A549 (cell line): Measurements from ENCODE around the gene KIR2DL3.

Experiments used
- EHMT2 ChIP-seq: fragments of 200-600 bp; sonication (generic); IDR thresholded peaks from 2 replicates; pipeline ENCODE4 v1.6.1; 2016; ENCODE audit warnings: antibody characterized with exemption, low read depth, mild to moderate bottlenecking, moderate library complexity
- JUN ChIP-seq, 2 experiments: fragments of >200 bp; sonication (Bioruptor Twin); formaldehyde crosslinking; IDR thresholded peaks; 2 replicates in 1 of 2; 3 replicates in 1 of 2; pipeline ENCODE4 v1.6.1; 2016 to 2017
- PHF8 ChIP-seq: fragments of 200-600 bp; sonication (generic); IDR thresholded peaks from 2 replicates; pipeline ENCODE4 v1.6.1; 2016; ENCODE audit warnings: low read depth, mild to moderate bottlenecking, antibody characterized with exemption, moderate library complexity, borderline replicate concordance
- POLR2A ChIP-seq: IDR thresholded peaks from 2 replicates; pipeline ENCODE4 v1.6.1; 2012; ENCODE audit warnings: mild to moderate bottlenecking, low read length
- RCOR1 ChIP-seq: fragments of 150-350 bp; IDR thresholded peaks from 2 replicates; pipeline ENCODE4 v1.6.1; 2014; ENCODE audit warnings: antibody characterized with exemption, low read length, low read depth
- TP53 ChIP-seq: fragments of 250-450 bp; sonication (Bioruptor Pico); IDR thresholded peaks from 2 replicates; pipeline ENCODE4 v1.5.0; 2021; ENCODE audit warnings: mild to moderate bottlenecking, moderate library complexity
- TF ChIP-seq, protein P1 (sequence below): fragments of >200 bp; sonication (Bioruptor Twin); formaldehyde crosslinking; IDR thresholded peaks from 3 replicates; pipeline ENCODE4 v1.5.1; 2016
- TF ChIP-seq, protein P2 (sequence below): IDR thresholded peaks from 2 replicates; pipeline ENCODE4 v1.6.1; 2012

DNA sequence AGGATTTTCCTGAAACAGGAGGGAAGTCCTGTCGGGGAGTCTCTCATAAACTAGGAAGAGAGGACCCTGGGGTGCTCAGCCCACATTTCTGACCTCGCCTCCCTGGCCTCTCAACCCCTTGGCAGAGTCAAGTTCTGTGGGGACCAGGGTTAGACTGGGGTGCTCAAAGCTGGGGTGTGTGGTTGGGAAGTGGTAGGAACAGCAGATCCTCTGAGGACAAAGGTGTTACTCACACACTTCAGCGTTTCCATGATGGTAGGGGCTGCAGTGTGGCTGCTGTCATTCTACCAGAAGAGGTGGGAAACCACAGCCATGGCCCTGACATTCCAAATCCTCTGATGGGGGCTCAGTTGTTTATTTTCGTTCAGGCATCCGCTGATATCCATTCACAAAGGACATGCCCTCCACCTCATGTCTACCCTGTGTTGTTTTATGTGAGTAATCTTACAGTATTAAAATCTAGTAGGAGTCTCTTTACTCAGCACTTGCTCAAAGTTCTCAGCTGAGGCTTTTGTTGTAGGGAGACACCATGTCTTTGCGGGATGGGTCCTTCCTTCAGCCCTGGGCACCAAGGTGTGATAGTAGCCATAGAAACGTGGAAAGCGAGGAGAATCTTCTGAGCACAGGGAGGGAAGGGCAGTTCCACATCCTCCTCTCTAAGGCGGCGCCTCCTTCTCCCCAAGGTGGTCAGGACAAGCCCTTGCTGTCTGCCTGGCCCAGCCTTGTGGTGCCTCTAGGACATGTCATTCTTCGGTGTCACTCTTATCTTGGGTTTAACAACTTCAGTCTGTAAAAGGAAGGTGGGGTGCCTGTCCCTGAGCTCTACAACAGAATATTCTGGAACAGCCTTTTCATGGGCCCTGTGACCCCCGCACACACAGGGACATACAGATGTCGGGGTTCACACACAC, 1.5 kb downstream of the KIR2DL3 start:
- TF ChIP-seq, protein P1, sequence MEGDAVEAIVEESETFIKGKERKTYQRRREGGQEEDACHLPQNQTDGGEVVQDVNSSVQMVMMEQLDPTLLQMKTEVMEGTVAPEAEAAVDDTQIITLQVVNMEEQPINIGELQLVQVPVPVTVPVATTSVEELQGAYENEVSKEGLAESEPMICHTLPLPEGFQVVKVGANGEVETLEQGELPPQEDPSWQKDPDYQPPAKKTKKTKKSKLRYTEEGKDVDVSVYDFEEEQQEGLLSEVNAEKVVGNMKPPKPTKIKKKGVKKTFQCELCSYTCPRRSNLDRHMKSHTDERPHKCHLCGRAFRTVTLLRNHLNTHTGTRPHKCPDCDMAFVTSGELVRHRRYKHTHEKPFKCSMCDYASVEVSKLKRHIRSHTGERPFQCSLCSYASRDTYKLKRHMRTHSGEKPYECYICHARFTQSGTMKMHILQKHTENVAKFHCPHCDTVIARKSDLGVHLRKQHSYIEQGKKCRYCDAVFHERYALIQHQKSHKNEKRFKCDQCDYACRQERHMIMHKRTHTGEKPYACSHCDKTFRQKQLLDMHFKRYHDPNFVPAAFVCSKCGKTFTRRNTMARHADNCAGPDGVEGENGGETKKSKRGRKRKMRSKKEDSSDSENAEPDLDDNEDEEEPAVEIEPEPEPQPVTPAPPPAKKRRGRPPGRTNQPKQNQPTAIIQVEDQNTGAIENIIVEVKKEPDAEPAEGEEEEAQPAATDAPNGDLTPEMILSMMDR = no peak
- no peak for TF ChIP-seq RCOR1
- no peak for TF ChIP-seq EHMT2
- TF ChIP-seq PHF8 = no peak
- no peak for TF ChIP-seq TP53 (CRISPR knock-in tag)
- TF ChIP-seq, protein P2, sequence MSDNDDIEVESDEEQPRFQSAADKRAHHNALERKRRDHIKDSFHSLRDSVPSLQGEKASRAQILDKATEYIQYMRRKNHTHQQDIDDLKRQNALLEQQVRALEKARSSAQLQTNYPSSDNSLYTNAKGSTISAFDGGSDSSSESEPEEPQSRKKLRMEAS = no peak
- TF ChIP-seq POLR2A = no peak
- no peak for TF ChIP-seq JUN (IDR thresholded peaks at IDR 0.05)
